B cell (primary cell): ENCODE results near the gene STRADB. TPM values are rescaled to one million over a fixed set of nuclear protein-coding genes. Genes with fewer than 3 reads are reported as not detected.

ENCODE experiments used
- ATAC-seq: fragments of 200-7000 bp; cut with Tn5 transposase; one replicate; pipeline ENCODE4 v1.10.0; 2021; ENCODE audit warnings: low read depth, mild to moderate bottlenecking, moderate number of reproducible peaks, moderate library complexity
- CTCF ChIA-PET: fragments of 350-600 bp; sonication (Branson Sonifier 250); formaldehyde crosslinking; loops from one replicate; lab custom pipeline; 2021; ENCODE audit warnings: antibody characterized with exemption, inconsistent platforms; lab: Charles Lee
- POLR2A ChIA-PET: fragments of 350-600 bp; sonication (Branson Sonifier 250); formaldehyde crosslinking; loops from one replicate; lab custom pipeline; 2021; ENCODE audit warnings: antibody characterized with exemption; lab: Charles Lee
- DNase-seq: peaks from one replicate; pipeline ENCODE4 v3.0.0; 2013
- H2AFZ ChIP-seq: 2 replicates; pipeline ENCODE4 v1.6.1; 2012; ENCODE audit warnings: mild to moderate bottlenecking, low read depth, low read length; ENCODE audit not compliant: insufficient read depth, poor library complexity, severe bottlenecking
- H3K27ac ChIP-seq, 2 donors: 1 replicate in 1 of 2; 2 replicates in 1 of 2; pipeline ENCODE4 v1.5.1; 2012 to 2013; ENCODE audit warnings: low read length in 2 of 2, mild to moderate bottlenecking in 2 of 2, moderate library complexity in 1 of 2
- H3K27me3 ChIP-seq, 4 experiments: fragments of 200-600 bp in 1 of 4; sonication (generic) in 1 of 4; replicated peaks in 1 of 4; 1 replicate in 2 of 4; 2 replicates in 2 of 4; pipeline versions ENCODE4 v1.6.1 to v1.7.0; 2013 to 2016; ENCODE audit warnings: low read length in 3 of 4, mild to moderate bottlenecking in 2 of 4, mixed read lengths in 1 of 4, moderate library complexity in 1 of 4; ENCODE audit not compliant: insufficient read depth in 4 of 4, control insufficient read depth in 3 of 4; ENCODE audit errors: control extremely low read depth in 1 of 4
- H3K36me3 ChIP-seq, 2 experiments: replicated peaks in 1 of 2; 1 replicate in 1 of 2; 2 replicates in 1 of 2; pipeline versions ENCODE4 v1.6.1 to v1.7.1; 2013; ENCODE audit warnings: low read length in 1 of 2; ENCODE audit not compliant: insufficient read depth in 2 of 2, control insufficient read depth in 1 of 2; ENCODE audit errors: control extremely low read depth in 1 of 2, extremely low read depth in 1 of 2
- H3K4me1 ChIP-seq, 2 donors: fragments of 200-600 bp in 1 of 2; sonication (generic) in 1 of 2; 1 replicate in 1 of 2; 2 replicates in 1 of 2; pipeline versions ENCODE4 v1.5.1 to v1.6.1; 2013 to 2017; ENCODE audit warnings: low read length in 2 of 2; ENCODE audit not compliant: control insufficient read depth in 2 of 2, insufficient read depth in 2 of 2
- H3K4me2 ChIP-seq: replicated peaks from 2 replicates; pipeline ENCODE3; 2012; ENCODE audit warnings: mild to moderate bottlenecking, low read depth, low read length; ENCODE audit not compliant: poor library complexity, severe bottlenecking
- H3K4me3 ChIP-seq, 5 experiments: fragments of 200-600 bp in 1 of 5; sonication (generic) in 1 of 5; 1 replicate in 3 of 5; 2 replicates in 2 of 5; pipeline versions ENCODE4 v1.5.1 to v1.7.0; 2011 to 2016; ENCODE audit warnings: low read length in 4 of 5, mild to moderate bottlenecking in 4 of 5, low read depth in 2 of 5, control low read depth in 1 of 5, moderate library complexity in 1 of 5; ENCODE audit not compliant: insufficient read depth in 1 of 5; ENCODE audit errors: control extremely low read depth in 1 of 5, extremely low read depth in 1 of 5
- H3K79me2 ChIP-seq: fragments of 200-600 bp; sonication (generic); one replicate; pipeline ENCODE4 v1.6.0; 2016; ENCODE audit warnings: low read length; ENCODE audit not compliant: control insufficient read depth, insufficient read depth
- H3K9ac ChIP-seq: fragments of 200-600 bp; sonication (generic); 2 replicates; pipeline ENCODE4 v1.6.1; 2017; ENCODE audit warnings: mild to moderate bottlenecking, low read length, moderate library complexity
- H3K9me3 ChIP-seq, 3 donors: one replicate each; pipeline versions ENCODE4 v1.6.1 to v1.7.1; 2013; ENCODE audit warnings: low read length in 2 of 3; ENCODE audit not compliant: control insufficient read depth in 2 of 3, insufficient read depth in 1 of 3; ENCODE audit errors: control extremely low read depth in 1 of 3
- H4K20me1 ChIP-seq: 2 replicates; pipeline ENCODE4 v1.6.0; 2012; ENCODE audit warnings: mild to moderate bottlenecking, low read length; ENCODE audit not compliant: insufficient read depth, control insufficient read depth, poor library complexity, severe bottlenecking
- H3K27ac Mint-ChIP-seq: one replicate; pipeline ENCODE4 v1.8.0; 2021; ENCODE audit warnings: mixed read lengths
- H3K27me3 Mint-ChIP-seq: one replicate; pipeline ENCODE4 v1.8.0; 2021; ENCODE audit warnings: mixed read lengths
- H3K4me1 Mint-ChIP-seq: one replicate; pipeline ENCODE4 v1.8.0; 2021; ENCODE audit warnings: mixed read lengths
- H3K4me3 Mint-ChIP-seq: one replicate; pipeline ENCODE4 v1.8.0; 2021; ENCODE audit warnings: mixed read lengths
- H3K9me3 Mint-ChIP-seq: one replicate; pipeline ENCODE4 v1.8.0; 2022; ENCODE audit warnings: mixed read lengths; ENCODE audit not compliant: insufficient read depth
- CTCF ChIP-seq: fragments of 200-600 bp; IDR thresholded peaks from one replicate; pipeline ENCODE4 v1.8.0; 2022; ENCODE audit warnings: antibody characterized with exemption, mild to moderate bottlenecking
- EZH2 ChIP-seq: IDR thresholded peaks from 2 replicates; pipeline ENCODE4 v1.6.1; 2012; ENCODE audit warnings: borderline replicate concordance, low read depth, mild to moderate bottlenecking, moderate library complexity, low read length; ENCODE audit not compliant: insufficient read depth, poor library complexity, severe bottlenecking
- WGBS: methylation state at CpG from one replicate; pipeline ENCODE4 v1.1.5; 2013; ENCODE audit warnings: missing lambda C conversion rate; ENCODE audit not compliant: insufficient coverage; 5-methylcytosine and 5-hydroxymethylcytosine counted together
- intact Hi-C: fragments of 100-400 bp; cut with micrococcal nuclease; formaldehyde crosslinking; loops from one replicate; pipeline ENCODE4 v1.10.0; 2022
- polyA plus RNA-seq: library from polyadenylated mRNA; depleted of rRNA; stranded (reverse); fragments of >200 nt; gene quantifications from 2 replicates; pipeline ENCODE4 v1.2.3, GENCODE V29; 2012
- total RNA-seq, 2 donors: library from RNA; stranded (reverse); fragments of 120-200 nt in 1 of 2; gene quantifications; 1 replicate in 1 of 2; 2 replicates in 1 of 2; pipeline versions ENCODE4 v1.2.3 to v1.2.4, GENCODE V29; 2013 to 2022

Gene STRADB
- total and polyA plus RNA-seq, 2 donors (not counting 1 experiment from before 2014, with no cell fraction given) = 17.2 to 17.5 TPM

GRCh38 chr2:201513271-201513670 is 61.7 kb downstream of the STRADB start:
- Histone ChIP-seq H3K27me3 (no peaks in the 10 kb centered on the region), H4K20me1 (no peaks in the 10 kb centered on the region), H3K79me2 (no peaks in the 10 kb centered on the region), H2AFZ (no peak overlapping the region), H3K9me3 (peaks cover 0 to 1% (median 0%) of the 10 kb centered on the region in 3 donors), H3K4me3 (no peak overlapping the region), H3K4me2 (no peak overlapping the region), H3K9ac (no peak overlapping the region), H3K36me3 (no peaks in the 10 kb centered on the region), H3K4me1 (no peaks in the 10 kb centered on the region), H3K27ac (no peak overlapping the region)
- ChIA-PET POLR2A (no interaction called here), CTCF (no interaction called here)
- intact Hi-C loops = no loop called here
- ATAC-seq (no peak), DNase-seq (no peak)
- no peak overlapping the region for H3K4me3 Mint-ChIP-seq
- H3K9me3 Mint-ChIP-seq = peaks cover 2% of the 10 kb centered on the region
- WGBS = no CpG with 5 or more reads among the region's 1 CpG
- TF ChIP-seq CTCF (no peak), EZH2 (no peak)
- H3K27ac Mint-ChIP-seq = no peak overlapping the region
- no peaks in the 10 kb centered on the region for H3K4me1 Mint-ChIP-seq
- no peaks in the 10 kb centered on the region for H3K27me3 Mint-ChIP-seq

GRCh38 chr2:201515573-201516246 is 64.2 kb downstream of the STRADB start:
- Histone ChIP-seq H3K36me3 (no peaks in the 10 kb centered on the region), H3K27ac (no peak overlapping the region), H2AFZ (no peak overlapping the region), H3K9ac (no peak overlapping the region), H3K4me2 (no peak overlapping the region), H3K4me1 (no peaks in the 10 kb centered on the region), H3K27me3 (no peaks in the 10 kb centered on the region), H3K79me2 (no peaks in the 10 kb centered on the region), H3K9me3 (peaks cover 3 to 6% (median 4%) of the 10 kb centered on the region in 3 donors), H3K4me3 (no peak overlapping the region), H4K20me1 (no peaks in the 10 kb centered on the region)
- Mint-ChIP-seq H3K4me1 (no peaks in the 10 kb centered on the region), H3K27ac (no peak overlapping the region), H3K9me3 (peaks cover 6% of the 10 kb centered on the region), H3K27me3 (peaks cover 8% of the 10 kb centered on the region), H3K4me3 (no peak overlapping the region)
- POLR2A ChIA-PET = no interaction called here
- ATAC-seq (no peak), DNase-seq (no peak)
- CTCF ChIA-PET = no interaction called here
- WGBS = 100% methylated on average over 2 of the region's 4 CpGs
- TF ChIP-seq EZH2 = no peak
- no peak for TF ChIP-seq CTCF
- intact Hi-C loops = no loop called here
